ENCODE measurements around the gene HAGHL.
A peak's percentile ranks its signal among the peaks of the same experiment; 100 is the strongest.

HAGHL gene, protein sequence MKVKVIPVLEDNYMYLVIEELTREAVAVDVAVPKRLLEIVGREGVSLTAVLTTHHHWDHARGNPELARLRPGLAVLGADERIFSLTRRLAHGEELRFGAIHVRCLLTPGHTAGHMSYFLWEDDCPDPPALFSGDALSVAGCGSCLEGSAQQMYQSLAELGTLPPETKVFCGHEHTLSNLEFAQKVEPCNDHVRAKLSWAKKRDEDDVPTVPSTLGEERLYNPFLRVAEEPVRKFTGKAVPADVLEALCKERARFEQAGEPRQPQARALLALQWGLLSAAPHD

DNA sequence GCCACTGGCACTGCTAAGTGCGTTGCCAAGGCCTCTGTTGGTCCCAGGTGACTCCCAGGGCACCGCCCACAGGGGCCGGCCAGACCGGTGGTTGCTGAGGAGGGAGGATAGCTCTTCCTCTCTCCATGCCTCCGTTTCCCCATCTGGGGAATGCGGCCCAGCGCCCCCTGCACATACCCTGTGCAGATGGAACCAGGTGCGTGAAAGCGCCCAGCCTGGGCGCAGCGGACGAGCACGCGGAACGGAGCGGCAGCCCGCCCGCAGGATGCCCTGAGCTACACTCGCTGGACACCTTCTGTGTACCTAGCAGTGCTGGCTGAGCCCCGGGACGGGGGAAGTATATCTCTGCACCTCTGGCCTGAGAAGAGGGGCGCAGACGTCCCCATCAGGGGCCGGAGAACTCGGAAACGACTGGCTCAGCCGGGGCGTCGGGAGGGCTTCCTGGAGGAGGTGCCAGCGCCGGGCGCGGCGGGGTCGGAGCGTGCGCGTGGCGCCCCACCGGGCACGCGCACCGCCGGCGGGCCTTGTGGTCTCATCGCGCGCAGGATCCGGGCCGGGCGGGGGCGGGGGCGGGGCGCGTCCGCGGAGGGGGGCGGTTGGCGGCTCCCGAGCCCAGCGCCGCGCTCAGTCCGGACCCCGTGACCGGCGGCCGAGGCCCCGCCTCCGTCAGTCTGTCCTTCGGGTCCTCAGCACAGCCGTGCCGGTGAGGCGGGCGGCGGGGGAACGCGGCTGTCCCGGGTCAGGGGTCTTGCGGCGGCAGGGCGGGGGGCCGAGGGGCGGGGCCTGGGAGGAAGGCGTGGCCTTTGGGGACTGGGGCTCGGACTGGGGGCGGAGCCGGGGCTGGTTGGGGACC, at the start of gene HAGHL, which contains the start of gene CCDC78:
HAGHL (plus strand) TSS at position 669 of the 853 bp plus-strand sequence. CDS start 404 bp downstream, outside the sequence.
CCDC78 (minus strand) TSS at position 6 of the 853 bp plus-strand sequence. CDS start 76 bp downstream, outside the sequence.
- DNase-seq = no peak

GRCh38 chr16:677316-678190, 49.4 kb upstream of the HAGHL start:
- peak; percentile 79 for DNase-seq

DNA sequence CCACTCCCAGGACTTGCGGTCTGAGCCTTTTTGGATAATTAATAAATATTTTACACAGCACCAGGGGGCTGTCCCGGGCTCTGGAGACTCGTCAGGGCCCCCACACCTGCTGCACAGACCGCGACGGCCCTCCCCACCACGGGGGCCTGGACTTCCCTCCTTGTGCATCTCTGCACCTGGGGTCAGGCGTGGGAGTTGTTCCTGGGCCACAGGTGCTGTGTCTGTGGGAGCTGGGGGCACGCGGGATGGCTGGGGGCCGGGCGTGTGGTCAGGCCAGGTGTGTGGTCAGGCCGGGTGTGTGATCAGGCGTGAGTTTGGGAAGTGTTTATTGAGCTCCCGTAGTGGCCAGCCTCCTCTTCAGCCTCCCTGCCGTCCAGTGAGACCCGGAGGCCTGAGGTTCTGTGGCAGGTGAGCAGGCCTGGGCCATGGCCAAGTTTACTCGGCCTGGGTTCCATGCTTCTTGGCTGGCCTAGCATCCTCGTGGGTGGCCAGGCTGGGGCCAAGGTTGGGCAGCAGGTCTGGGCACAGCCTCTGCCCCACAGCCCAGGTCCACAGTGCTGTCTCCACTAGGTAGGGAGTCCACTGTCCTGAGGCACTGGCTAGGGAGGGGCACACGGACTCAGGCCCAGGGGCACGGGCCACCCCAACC, 48.6 kb upstream of the HAGHL start:
- no peak for DNase-seq

- no peak for DNase-seq
Observed at GRCh38 chr16:678858-679813, 47.8 kb upstream of the HAGHL start.

DNA sequence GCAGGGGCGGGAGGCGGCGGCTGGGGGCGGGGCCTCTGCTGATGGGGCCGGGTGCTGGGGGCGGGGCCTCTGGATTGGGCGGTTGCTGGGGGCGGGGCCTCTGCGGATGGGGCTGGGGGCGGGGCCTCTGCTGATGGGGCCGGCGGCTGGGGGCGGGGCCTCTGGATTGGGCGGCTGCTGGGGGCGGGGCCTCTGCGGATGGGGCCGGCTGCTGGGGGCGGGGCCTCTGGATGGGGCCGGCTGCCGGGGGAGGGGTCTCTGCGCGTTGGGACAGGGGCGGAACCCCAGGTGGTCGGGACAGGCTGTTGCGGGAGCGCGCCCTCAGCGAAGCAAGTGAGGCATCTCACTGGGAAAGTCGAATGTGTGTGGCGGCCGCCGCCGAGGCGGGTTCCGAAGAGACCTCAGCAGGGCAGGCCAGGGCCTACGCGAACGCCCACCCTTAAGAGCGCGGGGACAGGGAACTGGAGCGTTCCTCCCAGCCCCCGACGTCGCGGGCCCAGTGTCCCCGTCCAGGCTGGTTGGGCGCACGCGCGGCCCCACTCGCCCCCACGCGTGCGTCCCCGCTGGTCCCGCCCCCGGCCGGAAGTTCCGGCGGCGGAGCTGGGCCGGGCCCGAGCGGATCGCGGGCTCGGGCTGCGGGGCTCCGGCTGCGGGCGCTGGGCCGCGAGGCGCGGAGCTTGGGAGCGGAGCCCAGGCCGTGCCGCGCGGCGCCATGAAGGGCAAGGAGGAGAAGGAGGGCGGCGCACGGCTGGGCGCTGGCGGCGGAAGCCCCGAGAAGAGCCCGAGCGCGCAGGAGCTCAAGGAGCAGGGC, 46.9 kb upstream of the HAGHL start, which contains the start of gene STUB1:
STUB1 (plus strand) TSS at position 597 of the 811 bp plus-strand sequence; CDS start at position 713, 116 bp downstream.
- no peak for DNase-seq

GRCh38 chr16:680625-680945, 46.3 kb upstream of the HAGHL start:
- no peak for DNase-seq

DNA sequence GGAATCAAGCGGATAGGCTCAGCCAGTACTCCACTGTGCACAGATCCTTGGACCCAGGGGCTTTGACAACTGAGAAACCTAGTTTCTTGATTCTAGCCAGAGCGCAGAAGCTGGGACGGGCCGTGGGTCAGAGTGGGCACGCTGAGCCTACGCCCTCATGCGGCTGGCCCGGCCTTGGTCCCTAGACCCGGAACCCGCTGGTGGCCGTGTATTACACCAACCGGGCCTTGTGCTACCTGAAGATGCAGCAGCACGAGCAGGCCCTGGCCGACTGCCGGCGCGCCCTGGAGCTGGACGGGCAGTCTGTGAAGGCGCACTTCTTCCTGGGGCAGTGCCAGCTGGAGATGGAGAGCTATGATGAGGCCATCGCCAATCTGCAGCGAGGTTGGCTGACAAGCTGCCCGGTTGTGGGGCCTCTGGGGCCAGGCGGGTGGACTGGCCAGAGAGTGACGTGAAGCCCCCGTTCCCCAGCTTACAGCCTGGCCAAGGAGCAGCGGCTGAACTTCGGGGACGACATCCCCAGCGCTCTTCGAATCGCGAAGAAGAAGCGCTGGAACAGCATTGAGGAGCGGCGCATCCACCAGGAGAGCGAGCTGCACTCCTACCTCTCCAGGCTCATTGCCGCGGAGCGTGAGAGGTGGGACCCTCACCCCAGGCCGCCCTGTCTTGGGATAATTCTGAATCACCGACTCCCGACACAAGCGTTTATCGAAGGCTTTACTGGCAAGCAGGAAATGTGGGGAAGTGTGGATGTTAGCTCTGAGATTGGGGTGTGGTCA, 45.8 kb upstream of the HAGHL start:
- DNase-seq = no peak

DNA sequence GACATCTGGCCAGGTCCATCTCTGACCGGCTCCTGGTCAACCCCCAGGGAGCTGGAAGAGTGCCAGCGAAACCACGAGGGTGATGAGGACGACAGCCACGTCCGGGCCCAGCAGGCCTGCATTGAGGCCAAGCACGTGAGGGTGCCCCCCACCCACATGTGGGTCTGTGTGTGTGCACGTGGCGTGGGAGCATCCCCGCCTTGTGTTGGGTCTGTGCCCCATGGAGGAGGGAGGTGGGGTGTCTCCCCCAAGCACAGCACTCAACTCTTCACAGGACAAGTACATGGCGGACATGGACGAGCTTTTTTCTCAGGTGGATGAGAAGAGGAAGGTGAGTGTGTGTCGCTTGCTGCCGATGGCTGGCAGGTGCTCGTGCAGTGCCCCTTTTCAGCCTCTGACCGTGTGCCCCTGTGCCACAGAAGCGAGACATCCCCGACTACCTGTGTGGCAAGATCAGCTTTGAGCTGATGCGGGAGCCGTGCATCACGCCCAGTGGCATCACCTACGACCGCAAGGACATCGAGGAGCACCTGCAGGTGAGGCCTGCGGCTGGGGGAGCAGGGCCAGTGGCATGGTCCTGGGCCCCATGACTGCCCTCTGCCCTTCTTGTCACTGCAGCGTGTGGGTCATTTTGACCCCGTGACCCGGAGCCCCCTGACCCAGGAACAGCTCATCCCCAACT, 45.0 kb upstream of the HAGHL start:
- no peak for DNase-seq

DNA sequence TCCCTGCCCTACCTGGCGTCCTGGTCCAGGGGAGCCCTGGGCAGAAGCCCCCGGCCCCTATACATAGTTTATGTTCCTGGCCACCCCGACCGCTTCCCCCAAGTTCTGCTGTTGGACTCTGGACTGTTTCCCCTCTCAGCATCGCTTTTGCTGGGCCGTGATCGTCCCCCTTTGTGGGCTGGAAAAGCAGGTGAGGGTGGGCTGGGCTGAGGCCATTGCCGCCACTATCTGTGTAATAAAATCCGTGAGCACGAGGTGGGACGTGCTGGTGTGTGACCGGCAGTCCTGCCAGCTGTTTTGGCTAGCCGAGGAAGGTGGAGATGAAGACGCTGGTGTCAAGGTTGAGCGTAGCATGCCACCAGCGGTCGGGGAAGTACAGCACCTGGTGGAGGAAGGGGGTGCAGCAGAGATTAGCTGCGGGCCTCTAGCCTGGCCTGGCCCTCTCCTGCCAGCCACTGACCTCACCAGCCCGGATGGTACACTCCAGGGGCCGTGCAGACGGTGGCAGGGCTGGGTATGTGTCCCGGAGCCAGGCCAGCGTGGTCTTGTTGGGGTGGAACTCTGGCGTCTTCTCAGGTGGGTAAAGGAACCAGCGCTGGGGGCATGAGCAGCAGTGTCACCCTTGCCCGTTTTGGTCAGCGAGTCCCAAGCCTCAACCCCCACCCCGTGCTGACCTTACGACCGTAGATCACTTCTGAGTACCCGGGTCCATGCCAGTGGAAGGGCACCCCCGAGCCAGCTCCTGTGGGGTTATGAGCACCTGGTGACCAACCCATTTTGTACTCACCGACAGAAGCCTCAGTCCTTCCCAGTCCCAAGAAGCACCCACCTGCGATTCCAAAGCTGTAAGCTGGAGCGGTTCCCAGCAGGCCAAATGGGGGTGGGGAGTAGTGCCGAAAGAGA, 44.2 kb upstream of the HAGHL start:
- DNase-seq = no peak

- DNase-seq = no peak
Observed at GRCh38 chr16:683396-684070, 43.4 kb upstream of the HAGHL start.

DNA sequence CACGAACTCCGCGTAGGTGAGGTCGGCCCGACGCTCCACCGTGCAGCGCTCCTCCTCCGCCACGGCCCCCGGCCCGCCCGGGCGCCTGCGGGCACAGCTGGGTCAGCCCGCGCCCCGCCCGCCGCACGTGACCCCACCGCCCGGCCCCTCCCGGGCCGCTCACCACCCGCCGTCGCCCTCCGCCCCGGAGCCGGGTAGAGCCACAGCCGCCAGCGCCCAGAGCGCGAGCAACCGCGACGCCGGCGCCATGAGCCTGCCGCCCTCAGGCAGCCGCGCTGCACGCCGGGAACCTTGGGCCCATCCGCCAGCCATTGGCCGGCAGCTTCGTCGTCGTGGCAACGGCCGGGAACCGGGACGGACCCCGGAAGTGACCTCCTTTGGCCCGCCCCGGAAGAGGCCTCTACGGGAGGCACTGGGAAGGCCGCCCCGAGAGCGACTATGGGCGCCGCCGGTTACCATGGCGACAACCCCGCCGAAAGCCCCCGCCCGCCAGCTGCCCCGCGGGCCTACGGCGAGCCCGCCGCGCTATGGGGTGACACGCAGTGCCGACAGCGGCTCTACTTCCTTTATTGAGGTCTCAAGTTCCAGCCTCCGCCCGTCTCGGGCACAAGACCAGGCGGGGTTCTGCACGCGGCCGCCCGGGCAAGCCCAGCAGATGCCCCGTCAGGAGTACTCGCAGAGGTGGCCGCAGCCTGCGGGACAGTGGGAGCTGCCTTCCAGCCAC, 42.7 kb upstream of the HAGHL start, which contains the start of gene JMJD8:
JMJD8 (minus strand) TSS at position 264 of the 724 bp plus-strand sequence; CDS start at position 249, 15 bp downstream.
- DNase-seq = peak; percentile 88

DNA sequence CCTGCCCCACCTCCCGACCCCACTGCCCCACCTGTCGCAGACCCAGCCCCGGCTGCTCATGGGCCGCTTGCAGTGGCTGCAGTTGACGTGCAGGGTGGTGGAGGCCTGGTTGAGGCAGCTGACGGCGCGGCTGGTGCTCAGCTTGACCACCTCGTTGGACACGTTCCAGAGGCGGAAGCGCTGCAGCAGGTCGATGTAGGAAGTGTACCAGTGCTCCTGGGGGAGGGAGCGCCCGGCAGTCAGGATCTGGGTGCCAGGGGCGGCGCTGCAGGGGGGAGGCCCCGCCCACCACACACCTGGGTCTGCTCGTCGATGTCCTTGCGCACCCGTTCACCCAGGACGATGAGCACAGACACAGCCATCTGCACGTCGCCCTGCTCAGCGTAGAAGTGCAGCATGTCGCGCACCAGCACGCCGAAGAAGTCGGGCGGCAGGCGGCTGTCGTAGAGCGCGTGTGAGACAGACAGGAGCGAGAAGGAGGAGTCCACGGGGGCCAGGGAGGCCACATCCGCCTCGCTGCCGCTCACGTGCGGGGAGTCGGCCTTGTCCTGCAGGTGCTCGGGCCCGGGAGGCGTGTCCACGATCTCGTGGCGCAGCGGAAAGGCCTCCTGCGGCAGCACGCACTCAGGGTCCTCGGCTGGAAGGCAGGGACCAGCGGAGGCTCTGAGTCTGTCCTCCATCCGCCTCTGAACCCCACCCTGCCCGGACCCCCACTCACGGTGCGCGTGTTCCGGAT, 41.8 kb upstream of the HAGHL start:
- peak; percentile 58 for DNase-seq

GRCh38 chr16:685967-686366, 40.9 kb upstream of the HAGHL start:
- DNase-seq = no peak

DNA sequence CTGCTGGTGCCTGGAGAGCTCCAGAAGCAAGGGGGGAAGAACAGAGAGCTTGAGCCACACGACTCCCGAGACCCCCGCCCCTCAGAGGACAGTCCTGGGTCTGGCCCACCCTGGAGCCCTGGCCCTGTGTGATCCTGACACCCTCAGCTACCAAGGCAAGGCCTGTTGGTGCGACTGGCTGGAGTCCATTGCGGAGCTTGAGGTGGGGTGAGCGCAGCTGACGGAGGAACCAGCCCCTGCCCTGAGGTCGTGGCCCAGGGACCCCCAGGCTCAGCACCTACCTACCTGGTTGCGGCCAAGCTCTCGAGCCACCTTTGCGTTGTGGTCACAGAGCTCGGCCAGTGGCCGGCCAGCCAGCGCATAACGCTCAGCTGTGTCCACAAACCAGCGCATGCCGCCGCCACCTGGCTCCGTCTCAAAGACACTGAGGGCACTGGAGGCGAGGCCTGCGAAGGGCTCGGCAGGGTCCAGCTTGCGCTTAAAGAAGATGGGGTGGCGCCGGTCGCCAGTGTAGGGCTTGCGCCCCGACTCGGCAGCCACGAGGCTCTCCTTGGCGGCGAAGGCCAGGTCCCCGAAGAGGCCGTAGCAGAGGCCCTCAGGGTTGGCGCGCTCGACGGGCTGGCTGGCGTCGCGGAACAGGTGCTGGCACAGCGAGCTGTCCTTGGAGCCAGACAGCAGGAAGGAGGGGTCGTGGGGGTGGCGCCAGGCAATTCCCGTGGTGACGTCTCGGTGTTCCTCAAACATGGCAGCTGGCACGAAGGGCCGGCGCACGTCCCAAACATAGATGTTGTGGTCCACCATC, 40.2 kb upstream of the HAGHL start:
- DNase-seq = no peak

DNA sequence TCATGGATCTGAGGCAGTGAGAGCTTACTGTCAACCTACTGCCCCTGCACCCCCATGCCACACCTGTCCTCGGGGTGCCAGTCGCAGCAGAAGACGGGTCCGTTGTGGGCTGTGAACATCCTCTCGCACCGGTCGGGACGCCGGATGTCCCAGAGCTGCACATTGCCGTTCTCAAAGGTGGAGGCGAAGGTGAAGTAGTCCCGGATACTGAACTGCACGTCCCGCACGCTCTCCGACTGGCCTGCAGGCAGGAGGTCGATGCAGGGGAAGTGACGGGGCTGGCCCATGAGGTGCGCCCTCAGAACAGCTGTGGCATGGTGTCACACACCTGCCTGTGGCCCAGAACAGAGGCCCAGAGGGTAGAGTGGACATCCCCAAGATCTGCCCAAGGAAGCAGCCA, 39.4 kb upstream of the HAGHL start:
- DNase-seq = no peak

Measured in DMS79 (cell line).